Activated CD4-positive, alpha-beta T cell treated with anti-CD3 and anti-CD28 coated beads, Interleukin-2, amount 50 U/mL, for 16 hours (primary cell): ENCODE results near the gene AHDC1.
A peak's percentile ranks its signal among the peaks of the same experiment; 100 is the strongest.
"Not testable (repeated sequence)": the region's sequence is repeated elsewhere in the genome, so short reads cannot be mapped to it uniquely, and the experiment has no call there.

Source experiments
- DNase-seq: peaks from one replicate; pipeline ENCODE4 v3.0.0-alpha.2; 2020

Gene AHDC1

GRCh38 chr1:27632387-27633297 is 28.7 kb upstream of the AHDC1 start:
- peak; percentile 64 for DNase-seq

DNA sequence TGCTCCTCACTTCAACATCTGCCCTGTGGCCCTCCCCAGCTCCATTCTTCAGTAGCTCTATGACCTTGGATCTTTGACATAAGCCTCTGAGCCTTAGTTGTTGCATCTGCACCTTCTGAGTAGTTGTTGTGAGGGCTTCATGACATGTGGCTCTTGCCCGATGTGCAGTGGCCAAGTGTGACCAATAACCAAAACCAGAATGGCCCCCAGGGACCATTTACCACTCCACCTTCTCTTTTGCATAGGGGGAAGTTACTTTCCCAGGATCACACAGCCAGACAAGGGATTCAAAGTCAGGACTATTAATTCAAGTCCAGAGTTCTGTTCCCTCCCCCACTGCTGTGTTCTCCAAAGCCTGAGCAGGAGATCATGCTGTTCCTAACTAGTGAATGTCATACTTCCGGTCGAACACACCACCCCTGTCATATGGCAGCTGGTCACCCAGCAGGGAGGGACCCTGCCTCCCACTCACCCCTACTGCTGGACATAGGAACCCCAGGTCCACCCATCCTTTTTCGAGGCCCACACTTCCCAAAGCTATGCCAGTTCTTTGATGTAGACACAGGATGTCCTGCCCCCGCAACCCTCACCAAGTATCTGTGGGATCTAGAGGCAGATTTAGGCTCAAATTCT is 27.0 kb upstream of the AHDC1 start:
- no peak for DNase-seq

DNA sequence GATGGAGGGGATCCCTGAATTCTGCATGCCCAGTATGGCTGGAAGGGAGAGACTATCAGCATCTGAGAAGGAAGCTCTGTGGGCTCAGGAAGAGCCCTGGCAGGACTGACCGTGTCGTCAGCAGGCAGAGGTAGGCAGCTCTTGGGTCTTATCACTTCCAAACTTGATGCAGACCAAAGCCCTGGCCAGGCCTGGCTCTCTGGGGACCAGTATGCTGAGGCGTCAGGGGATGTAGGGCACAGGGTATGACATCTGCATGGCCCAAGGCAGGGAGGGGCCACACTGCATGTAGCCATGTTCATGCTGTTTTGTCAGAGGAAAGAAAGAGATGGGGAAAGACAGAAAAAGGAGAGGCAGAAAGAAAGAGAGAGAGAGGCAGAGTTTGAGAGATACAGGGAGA is 24.8 kb upstream of the AHDC1 start:
- no peak for DNase-seq

GRCh38 chr1:27627733-27628132 is 23.8 kb upstream of the AHDC1 start:
- not testable (repeated sequence) for DNase-seq

DNA sequence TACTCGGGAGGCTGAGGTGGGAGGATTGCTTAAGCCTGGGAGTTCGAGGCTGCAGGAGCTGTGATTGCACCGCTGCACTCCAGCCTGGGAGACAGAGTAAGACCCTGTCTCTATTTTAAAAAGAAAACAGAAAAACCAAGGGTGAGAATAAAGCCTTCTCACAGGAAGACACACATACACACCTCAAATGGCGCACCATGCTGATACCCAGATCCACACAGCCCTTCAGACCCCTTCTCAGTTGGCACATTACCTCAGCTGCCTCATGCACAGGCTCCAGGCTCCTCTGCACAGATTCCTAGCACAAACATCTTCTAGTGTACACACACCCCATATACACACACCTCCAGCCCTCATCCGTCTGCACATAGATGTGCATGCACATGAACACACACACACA is 23.1 kb upstream of the AHDC1 start:
- no peak for DNase-seq

DNA sequence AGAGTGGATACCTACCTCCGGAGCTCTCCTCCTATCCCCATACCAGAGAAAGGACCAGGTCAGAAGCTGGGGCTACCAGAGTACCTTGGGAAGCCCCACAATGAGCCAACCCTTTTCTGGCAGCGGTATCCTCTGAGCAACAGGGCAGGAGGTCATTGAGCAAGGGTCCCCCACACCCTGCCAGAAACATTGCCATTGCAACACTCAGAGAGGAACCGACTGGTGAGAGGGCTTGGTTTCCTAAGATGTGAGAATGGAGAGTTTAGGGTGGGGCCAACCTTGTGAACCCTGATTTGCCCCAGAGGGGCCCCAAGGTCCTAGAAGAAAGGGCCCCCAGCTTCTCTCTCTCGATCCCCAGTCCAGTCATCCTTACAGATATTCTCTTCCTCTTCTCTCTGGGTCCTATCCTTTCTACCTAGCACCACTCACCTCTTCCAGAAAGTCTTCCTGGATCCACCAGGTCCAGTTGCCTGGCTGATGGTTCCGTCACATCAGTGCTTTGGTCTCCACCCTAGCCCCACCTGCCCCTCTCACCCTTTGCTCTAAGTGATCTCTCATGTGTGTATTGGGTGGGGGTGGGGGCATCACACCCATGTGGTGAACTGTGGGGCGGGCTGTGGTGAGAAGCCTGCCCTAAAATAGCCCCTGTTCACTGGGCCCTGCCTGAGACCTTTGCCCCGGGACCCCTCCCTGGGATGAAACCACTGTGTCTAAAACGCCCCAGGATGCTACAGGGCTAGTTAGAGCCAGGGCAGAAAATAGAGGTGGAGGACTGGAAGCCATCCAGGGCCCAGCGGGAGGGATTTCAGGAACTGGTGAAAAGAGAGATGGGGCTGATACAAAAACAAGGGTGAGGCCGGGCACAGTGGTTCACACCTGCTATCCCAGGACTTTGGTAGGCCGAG is 22.3 kb upstream of the AHDC1 start:
- DNase-seq = no peak

DNA sequence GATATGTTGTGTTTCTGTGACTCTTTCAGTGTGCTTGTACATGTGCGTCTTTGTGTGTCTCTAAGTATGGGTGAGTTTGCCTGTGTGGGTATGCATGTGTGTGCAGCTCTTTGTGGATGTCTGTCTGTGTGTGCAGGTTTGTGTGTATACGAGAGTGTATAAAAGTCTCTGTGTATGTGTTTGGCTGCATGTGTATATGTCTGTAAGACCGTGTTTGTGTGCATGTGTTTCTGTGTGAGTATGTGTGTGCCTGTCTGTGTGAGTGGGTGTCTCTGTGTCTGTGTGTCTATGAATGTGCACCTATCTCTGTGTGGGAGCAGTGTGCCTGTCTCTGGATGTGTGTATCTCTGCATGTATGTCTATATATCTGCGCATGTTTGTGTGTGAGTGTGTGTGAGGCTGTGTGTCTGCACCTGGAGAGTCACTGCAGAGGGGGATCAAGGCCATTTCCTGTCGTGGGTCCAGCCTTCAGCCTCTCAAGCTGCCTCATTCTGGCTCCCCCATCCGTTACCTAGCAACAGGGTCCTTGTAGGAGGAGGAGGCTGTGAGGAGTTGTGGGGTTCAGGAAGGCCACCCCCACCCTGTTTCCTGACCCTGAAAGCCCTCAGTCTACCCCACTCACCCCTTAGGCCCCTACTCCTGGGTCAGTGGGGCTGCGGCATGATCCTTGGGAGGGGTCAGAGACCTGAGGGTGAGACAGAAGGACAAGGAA is 20.7 kb upstream of the AHDC1 start:
- no peak for DNase-seq

DNA sequence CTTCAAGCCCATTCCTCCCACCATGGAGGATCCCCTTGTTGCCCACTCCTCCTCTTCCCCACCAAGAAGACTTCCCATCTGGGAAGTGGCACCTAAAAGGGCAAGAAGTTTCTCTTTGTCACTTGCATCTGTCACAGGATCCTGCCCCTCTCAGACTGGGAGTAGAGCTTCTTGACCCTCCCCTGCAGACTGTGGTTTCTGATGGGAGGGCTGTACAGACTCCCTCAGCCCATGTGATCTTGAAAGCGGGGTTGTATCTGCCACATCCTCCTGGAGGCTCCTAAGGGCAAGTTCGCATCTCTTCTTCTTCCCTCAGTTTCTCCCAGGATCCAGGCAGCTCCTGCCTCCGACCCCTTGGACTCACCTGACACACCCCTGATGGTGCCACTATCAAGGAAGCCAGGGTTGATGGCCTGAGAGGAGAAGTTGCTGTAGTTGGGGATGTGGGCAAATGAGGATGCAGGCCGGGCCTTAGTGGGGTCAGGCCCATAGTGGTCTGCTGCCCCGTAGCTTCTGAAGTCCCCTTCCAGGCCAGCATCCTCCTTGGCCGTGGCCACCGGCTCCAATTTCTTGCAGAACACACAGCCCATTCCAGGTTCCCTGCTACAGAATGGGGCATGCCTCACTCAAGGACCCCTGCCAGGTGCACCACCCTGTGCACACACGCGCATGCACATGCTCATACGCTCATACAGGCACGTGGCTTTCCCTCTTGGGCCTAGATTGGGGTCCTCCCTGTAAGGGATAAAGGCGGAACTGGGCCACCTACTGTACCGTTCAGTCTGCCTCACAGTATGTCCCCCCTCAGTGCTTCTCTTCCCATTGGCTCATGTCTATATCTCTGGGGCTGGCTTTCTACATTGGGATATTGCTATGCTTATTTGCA is 19.6 kb upstream of the AHDC1 start:
- no peak for DNase-seq

GRCh38 chr1:27622828-27623227 is 18.9 kb upstream of the AHDC1 start:
- DNase-seq = no peak

- no peak for DNase-seq
Measured at GRCh38 chr1:27621051-27621920, 17.3 kb upstream of the AHDC1 start.

DNA sequence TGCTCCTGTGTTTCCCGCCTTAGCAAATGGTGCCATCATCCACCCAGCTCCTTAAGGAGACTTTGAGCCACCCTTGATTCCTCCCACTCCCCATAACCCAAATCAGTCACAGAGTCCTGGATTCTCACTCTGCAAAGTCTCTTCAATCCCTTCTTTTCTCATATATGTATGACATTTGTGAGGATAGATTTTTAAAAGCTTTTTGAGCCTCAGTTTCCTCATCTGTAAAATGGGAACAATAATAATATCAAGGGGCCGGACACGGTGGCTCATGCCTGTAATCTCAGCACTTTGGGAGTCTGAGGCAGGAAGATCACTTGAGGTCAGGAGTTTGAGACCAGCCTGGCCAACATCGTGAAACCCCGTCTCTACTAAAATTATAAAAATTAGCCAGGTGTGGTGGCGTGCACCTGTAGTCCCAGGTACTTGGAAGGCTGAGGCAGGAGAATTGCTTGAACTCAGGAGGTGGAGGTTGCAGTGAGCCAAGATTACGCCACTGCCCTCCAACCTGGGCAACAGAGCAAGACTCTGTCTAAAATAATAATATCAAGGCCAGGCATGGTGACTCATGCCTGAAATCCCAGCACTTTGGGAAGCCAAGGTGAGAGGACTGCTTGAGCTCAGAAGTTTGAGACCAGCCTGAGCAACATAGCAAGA is 16.0 kb upstream of the AHDC1 start:
- not testable (repeated sequence) for DNase-seq

DNA sequence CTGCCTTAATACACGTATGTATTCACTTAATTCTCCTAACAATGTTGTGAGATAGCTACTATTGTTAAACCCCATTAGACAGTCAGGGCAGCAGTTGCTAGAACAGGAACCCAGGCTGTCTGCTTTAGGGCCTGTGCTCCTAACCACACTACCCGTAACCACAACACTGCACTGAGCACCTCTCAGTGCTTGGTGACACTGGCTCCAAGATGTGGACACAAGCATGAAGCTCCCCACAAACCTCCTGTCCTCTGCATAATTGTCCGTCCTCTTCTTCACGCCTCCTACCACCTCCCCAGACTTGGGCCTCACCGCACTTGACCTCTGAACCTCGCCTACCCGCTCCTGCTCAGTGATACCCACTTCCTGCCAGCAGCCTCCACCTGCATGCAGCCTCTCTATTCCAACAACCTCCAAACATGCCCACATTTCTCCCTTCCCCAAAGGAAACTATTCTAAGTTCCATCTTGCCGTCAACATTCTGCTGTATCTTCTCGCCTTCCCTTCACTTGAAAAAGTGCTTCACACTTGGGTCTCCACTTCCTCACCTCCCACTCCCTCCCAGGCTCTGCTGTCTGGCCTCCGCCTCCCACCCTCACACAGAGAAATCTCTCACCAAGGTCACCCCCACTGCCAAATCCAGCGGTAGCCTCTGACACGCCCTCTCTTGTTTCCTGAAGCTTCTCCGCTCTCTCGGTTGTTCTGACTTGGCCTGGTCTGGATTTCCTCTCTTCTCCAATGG is 14.6 kb upstream of the AHDC1 start:
- DNase-seq = peak; percentile 45

- no peak for DNase-seq
Measured at GRCh38 chr1:27617420-27617819, 13.5 kb upstream of the AHDC1 start.

GRCh38 chr1:27616441-27616840 is 12.5 kb upstream of the AHDC1 start:
- no peak for DNase-seq

DNA sequence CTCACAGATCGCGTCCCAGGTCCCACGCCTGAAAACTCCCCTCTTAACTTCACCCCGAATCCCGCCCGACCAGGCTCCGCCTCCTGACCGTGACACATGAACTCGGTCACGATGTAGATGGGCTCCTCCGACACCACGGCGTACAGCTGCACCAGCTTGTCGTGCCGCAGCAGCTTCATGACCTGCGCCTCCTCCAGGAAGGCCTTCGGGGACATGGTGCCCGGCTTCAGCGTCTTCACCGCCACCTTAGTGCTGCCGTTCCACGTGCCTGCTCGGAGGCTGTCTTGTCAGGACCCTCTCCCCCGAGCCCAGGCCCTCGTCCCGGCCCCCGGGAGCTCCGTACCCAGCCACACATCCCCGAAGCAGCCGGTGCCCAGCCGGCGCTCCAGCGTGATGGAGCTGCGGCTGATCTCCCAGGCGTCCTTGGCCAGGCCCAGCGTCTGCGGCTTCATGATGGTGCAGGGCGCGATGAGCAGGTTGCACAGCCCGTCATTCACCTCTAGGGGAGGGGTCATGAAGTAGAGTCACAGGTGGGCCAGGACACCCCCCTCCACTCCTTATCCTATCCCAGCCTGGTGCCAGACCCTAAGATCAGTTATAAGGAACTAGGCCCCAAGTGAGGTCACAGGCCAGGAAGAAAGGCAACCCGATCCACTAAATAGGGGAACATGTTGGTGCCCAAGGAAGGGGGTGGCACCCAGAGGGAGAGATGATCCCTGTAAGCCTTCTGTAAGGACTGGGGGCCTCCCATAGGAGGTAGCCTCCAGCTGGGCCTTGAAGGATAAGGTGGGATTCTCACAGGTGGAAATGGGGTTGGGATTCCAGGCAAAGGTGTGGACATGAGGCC is 11.6 kb upstream of the AHDC1 start:
- DNase-seq = no peak

GRCh38 chr1:27614625-27615344 is 10.8 kb upstream of the AHDC1 start:
- no peak for DNase-seq

DNA sequence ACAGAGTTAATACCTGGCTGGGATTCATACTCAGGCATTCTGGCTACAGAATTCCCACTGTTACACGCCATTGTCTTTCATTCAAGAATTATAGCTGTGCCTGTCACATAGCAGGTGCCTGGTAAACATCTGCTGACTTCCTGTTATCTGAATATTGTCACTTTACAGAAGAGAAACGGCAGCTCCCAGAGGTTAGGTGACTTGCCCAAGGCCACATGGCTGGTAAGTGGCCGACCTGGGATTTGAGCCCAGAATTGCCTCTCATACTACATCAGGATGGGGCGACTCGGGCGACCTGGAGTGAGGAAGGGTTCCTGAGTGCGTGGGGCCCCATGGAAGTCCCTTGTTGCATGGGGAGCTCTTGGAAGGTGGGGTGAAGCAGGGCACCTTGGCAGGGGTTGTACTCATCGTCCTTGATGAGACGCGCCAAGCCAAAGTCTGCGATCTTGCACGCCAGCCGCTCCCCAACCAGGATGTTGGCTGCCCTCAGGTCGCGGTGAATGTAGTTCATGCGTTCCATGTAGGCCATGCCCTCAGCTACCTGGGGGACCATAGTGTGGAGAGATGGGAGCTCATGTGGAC is 10.2 kb upstream of the AHDC1 start:
- DNase-seq = no peak
